ENCODE data around the gene DOP1B.

The DOP1B gene

DNA sequence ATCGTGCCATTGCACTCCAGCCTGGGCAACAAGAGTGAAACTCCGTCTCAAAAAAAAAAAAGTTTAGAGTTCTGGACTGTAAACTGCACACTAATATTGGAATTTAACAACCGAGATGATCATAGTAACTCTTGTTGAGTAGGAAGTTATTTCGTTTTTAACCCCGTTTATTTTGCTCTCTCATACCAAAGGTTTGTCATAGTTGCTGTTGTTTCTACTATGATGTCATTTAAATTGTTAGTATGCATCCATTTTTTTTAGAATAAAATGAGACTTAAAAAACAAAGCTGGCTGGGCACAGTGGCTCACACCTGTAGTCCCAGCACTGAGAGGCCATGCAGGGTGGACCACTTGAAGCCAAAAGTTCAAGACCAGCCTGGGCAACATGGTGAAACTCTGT lies 49.3 kb downstream of the DOP1B start:
- H3K4me2 ChIP-seq (ENCODE audit: low read depth, low read length, poor library complexity, severe bottlenecking): no peak overlapping the region
- no peak for TF ChIP-seq CTCF (conservative IDR thresholded peaks at IDR 0.05; ENCODE audit: low read length)
- no peak for TF ChIP-seq EZH2phosphoT487 (IDR thresholded peaks at IDR 0.05; ENCODE audit: borderline replicate concordance)
- no peaks in the 10 kb centered on the region for H3K4me1 ChIP-seq (ENCODE audit: insufficient read depth, low read length, poor library complexity, severe bottlenecking)

More for the DNA sequence above, 49.3 kb downstream of the DOP1B start:
- H3K9me2 ChIP-seq (replicated peaks; ENCODE audit: low read depth, low read length): no peaks in the 10 kb centered on the region
- H3F3A ChIP-seq (ENCODE audit: low read depth): no peaks in the 10 kb centered on the region
- H4K20me1 ChIP-seq (ENCODE audit: insufficient read depth, low read length, poor library complexity, severe bottlenecking): no peaks in the 10 kb centered on the region
- peaks cover 13% of the 10 kb centered on the region; the same call in 1 of the 2 replicates for H3K36me3 ChIP-seq (ENCODE audit: insufficient read depth, low read length)
- H3K9me3 ChIP-seq (ENCODE audit: insufficient read depth, low read depth, low read length): no peaks in the 10 kb centered on the region
- H3K9ac ChIP-seq (ENCODE audit: low read depth, low read length, poor library complexity, severe bottlenecking): no peak overlapping the region
- H3K79me2 ChIP-seq (ENCODE audit: insufficient read depth, low read length): no peaks in the 10 kb centered on the region
- H3K27me3 ChIP-seq (ENCODE audit: insufficient read depth, low read length, poor library complexity, severe bottlenecking): no peaks in the 10 kb centered on the region
- H2AFZ ChIP-seq (ENCODE audit: low read length): no peak overlapping the region
- no peak overlapping the region for H3K4me3 ChIP-seq (ENCODE audit: low read length, poor library complexity, severe bottlenecking)

All from Loucy (cell line).